ENCODE data around the gene BUD13. TPM values are rescaled to one million over a fixed set of nuclear protein-coding genes. Genes with fewer than 3 reads are reported as not detected.

BUD13 gene, protein sequence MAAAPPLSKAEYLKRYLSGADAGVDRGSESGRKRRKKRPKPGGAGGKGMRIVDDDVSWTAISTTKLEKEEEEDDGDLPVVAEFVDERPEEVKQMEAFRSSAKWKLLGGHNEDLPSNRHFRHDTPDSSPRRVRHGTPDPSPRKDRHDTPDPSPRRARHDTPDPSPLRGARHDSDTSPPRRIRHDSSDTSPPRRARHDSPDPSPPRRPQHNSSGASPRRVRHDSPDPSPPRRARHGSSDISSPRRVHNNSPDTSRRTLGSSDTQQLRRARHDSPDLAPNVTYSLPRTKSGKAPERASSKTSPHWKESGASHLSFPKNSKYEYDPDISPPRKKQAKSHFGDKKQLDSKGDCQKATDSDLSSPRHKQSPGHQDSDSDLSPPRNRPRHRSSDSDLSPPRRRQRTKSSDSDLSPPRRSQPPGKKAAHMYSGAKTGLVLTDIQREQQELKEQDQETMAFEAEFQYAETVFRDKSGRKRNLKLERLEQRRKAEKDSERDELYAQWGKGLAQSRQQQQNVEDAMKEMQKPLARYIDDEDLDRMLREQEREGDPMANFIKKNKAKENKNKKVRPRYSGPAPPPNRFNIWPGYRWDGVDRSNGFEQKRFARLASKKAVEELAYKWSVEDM
- 9.5 and 11.6 TPM in 2 replicates for total RNA-seq

DNA sequence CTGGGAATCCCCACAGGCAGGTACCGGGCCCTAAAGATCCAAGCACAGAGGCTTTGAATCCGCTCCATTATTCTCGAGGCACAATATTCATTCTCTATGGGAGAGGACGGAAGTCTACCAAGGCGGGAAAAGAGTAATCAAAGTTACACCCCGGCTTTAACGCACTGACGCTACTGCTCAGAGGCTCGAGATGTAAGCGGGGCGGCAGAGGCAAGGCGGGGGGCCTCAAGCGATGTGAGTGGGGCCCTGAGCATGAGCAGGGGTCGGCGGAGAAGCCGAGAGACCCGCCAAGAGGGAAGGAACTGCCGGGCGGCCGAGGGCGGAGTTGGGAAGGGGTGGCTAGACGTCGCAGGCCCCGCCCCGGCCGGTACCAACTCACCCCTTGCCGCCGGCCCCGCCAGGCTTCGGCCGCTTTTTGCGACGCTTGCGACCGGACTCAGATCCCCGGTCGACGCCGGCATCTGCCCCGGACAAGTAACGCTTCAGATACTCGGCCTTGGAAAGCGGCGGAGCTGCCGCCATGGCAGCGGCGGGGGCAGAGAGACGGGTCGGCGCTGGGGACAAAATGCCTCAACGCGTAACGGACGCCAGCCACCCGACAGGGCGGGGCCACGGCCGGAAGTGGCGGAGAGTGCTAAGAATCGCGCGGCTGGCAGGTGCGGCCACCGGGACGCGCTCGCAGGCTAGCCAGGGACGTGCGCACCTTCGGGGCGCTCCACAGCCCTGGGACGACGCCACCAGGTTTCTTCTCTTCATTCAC is at the start of gene BUD13:
Gene BUD13, minus strand, starts transcription at position 545 of the 760 bp plus-strand sequence. Its CDS starts 23 bp downstream, at position 522.

GRCh38 chr11:116791813-116792143 is 19.0 kb upstream of the BUD13 start, which contains the start of gene APOA5:
TSS of gene APOA5 (minus strand) at chr11:116791879. CDS start at chr11:116791860, 19 bp downstream.

DNA sequence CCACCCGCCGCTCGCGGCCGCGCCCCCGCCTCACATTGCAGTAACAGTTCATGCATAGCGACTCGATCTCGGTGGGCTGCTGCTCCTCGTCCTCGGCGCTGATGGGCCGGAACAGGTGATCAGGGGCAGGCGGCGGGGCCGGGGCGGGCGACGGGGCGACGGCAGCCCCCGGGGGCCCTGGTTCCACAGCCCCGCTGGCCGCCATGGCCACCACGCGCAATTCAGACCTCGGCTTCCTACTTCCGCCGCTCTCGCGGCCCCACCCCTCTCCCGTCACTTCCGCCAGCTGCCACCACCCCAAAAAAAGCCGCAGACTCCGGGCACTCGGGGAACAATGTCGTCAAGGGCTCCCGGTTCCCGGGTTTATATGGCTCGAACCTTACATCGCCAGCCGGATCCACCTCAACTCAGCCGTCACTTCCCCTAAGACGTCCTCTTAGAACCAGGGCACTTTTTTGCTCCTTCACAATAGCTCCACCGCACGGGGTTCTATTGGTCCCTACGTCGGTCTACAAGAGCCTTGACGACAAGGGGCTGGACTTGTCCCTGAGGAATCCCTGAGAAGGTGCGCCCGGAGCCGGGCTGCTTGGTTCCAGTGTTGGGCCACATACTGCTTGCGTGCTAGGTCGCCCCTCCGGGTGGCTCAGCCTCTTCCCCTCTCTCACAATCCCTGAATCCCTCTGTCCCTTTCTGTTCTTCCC is 15.1 kb upstream of the BUD13 start, which contains the start of gene ZPR1:
Gene ZPR1, minus strand, starts transcription at position 238 of the 701 bp plus-strand sequence. Its CDS starts 33 bp downstream, at position 205.

Other genes with a start within 250 kb of the BUD13 start
- 45.7 and 125 TPM in 2 replicates for gene ZPR1, start 15.0 kb upstream of the BUD13 start, total RNA-seq
- not detected in 2 replicates for gene APOA5, start 18.9 kb upstream of the BUD13 start, total RNA-seq
- not detected in 2 replicates for gene APOA4, start 50.3 kb upstream of the BUD13 start, total RNA-seq
- not detected in 2 replicates for gene APOC3, start 56.9 kb upstream of the BUD13 start, total RNA-seq
- gene APOA1, start 64.6 kb upstream of the BUD13 start, total RNA-seq, result 3.0 and 10.4 TPM in 2 replicates